ENCODE measurements around the gene COPG1. TPM values are rescaled to one million over a fixed set of nuclear protein-coding genes. Genes with fewer than 3 reads are reported as not detected.
A peak's percentile ranks its signal among the peaks of the same experiment; 100 is the strongest.

COPG1 gene
- total and polyA plus RNA-seq, 2 of the 4 experiments (the other 2 are of a cell fraction), result 203 to 446 TPM

GRCh38 chr3:129304146-129304961, 54.9 kb downstream of the COPG1 start:
- H2AFZ ChIP-seq (replicated peaks; ENCODE audit: low read length, poor library complexity), result no peak overlapping the region
- 30% methylated on average over 2 of the region's 3 CpGs; no CpG with 5 or more reads in 1 of the 2 experiments for WGBS, 2 experiments (ENCODE audit: extremely low coverage in 2 of 2, insufficient read length in 1 of 2)
- H3K4me2 ChIP-seq (ENCODE audit: low read depth, low read length), result no peak overlapping the region
- H4K8ac ChIP-seq (ENCODE audit: low read depth in 2 of 2, low read length in 2 of 2), result peak overlapping the region in 1 of 2 experiments; percentile 36; a peak in 1 of 4 replicates
- H4K5ac ChIP-seq (ENCODE audit: low read depth, low read length), result peak overlapping the region; percentile 26; the same call in 1 of the 2 replicates
- peak overlapping the region; percentile 56; the same call in 1 of the 2 replicates for H3K27ac ChIP-seq (ENCODE audit: insufficient read depth, low read length)
- H3K4me1 ChIP-seq (ENCODE audit: control insufficient read depth, insufficient read depth, low read length), result peaks cover 12% of the 10 kb centered on the region
- in situ Hi-C loops (cut with MboI; ENCODE audit: low sequenced_read_pairs) (no loop called here), dilution Hi-C loops (cut with HindIII; ENCODE audit: low sequenced_read_pairs, unreplicated experiment) (no loop called here), intact Hi-C loops (cut with micrococcal nuclease) (no loop called here)
- H3K56ac ChIP-seq (ENCODE audit: extremely low read depth, insufficient read depth, low read length), result no peak overlapping the region
- H2AK5ac ChIP-seq (ENCODE audit: low read depth, low read length), result peak overlapping the region; percentile 3; the same call in 1 of the 2 replicates
- no peaks in the 10 kb centered on the region for H3K79me1 ChIP-seq (ENCODE audit: low read depth in 1 of 2, low read length in 2 of 2)
- H3K4ac ChIP-seq (ENCODE audit: low read depth, low read length), result peak overlapping the region; percentile 14; the same call in 1 of the 2 replicates
- no peak overlapping the region for H3K4me3 ChIP-seq (ENCODE audit: insufficient read depth, low read depth, low read length)
- H3K18ac ChIP-seq (ENCODE audit: low read depth, low read length), result peak overlapping the region; percentile 34
- no peaks in the 10 kb centered on the region; the same call in 1 of the 2 replicates for H4K20me1 ChIP-seq (ENCODE audit: insufficient read depth, low read length)
- peak overlapping the region; percentile 68 for H2BK5ac ChIP-seq (ENCODE audit: low read depth, low read length, poor library complexity, severe bottlenecking)
- peak overlapping the region; percentile 49 for H2AK9ac ChIP-seq (replicated peaks; ENCODE audit: low read depth, low read length, poor library complexity)
- TF ChIP-seq MAFK (IDR thresholded peaks at IDR 0.05; ENCODE audit: low read depth, low read length) (no peak), RFX5 (IDR thresholded peaks at IDR 0.05; ENCODE audit: low read depth, low read length) (no peak), BHLHE40 (IDR thresholded peaks at IDR 0.05; ENCODE audit: low read depth, low read length) (no peak; the same call in 1 of the 2 replicates), CHD1 (IDR thresholded peaks at IDR 0.05; ENCODE audit: low read depth, low read length) (no peak), MAZ (IDR thresholded peaks at IDR 0.05; ENCODE audit: borderline replicate concordance, low read depth, low read length) (no peak), MXI1 (IDR thresholded peaks at IDR 0.05; ENCODE audit: borderline replicate concordance, low read depth, low read length) (no peak)
- no peaks in the 10 kb centered on the region for H3K27me3 ChIP-seq (ENCODE audit: control insufficient read depth, insufficient read depth, low read length)
- ATAC-seq (ENCODE audit: low read depth), result peak; percentile 76
- H2BK20ac ChIP-seq (ENCODE audit: low read depth, low read length), result peak overlapping the region; percentile 23; the same call in 1 of the 2 replicates
- peaks cover 11% of the 10 kb centered on the region for H3K9me1 ChIP-seq (ENCODE audit: insufficient read depth, low read length)
- 0 out of 2 replicates have a peak overlapping the region, but pooled peaks have one; percentile 33 for H3K14ac ChIP-seq (replicated peaks; ENCODE audit: low read depth, low read length)
- DNase-seq, result peak; percentile 44
- no TSS peak for BruUV-seq (replicated peaks)
- no peak overlapping the region for H2BK120ac ChIP-seq (ENCODE audit: low read depth, low read length)
- H3K23ac ChIP-seq (ENCODE audit: low read depth, low read length), result peak overlapping the region; percentile 29; the same call in 1 of the 2 replicates
- CTCF ChIA-PET, result interaction anchor here (1.1 kb wide), 1 partner anchor 12 kb away, joined by 3 read pairs; a partner anchor contains a TSS
- POLR2A ChIA-PET (ENCODE audit: unreplicated experiment), result interaction anchor here (0.6 kb wide), 1 partner anchor 8 kb away, joined by 5 read pairs; no protein-coding TSS in a partner anchor
- H4K91ac ChIP-seq (ENCODE audit: insufficient read depth, low read depth, low read length), result peak overlapping the region; percentile 29; the same call in 1 of the 2 replicates
- H2BK15ac ChIP-seq (ENCODE audit: low read depth, low read length), result 0 out of 3 replicates have a peak overlapping the region, but pooled peaks have one; percentile 27
- H3K36me3 ChIP-seq (ENCODE audit: control insufficient read depth, insufficient read depth, low read length), result peaks cover 8% of the 10 kb centered on the region
- H3K9me3 ChIP-seq (ENCODE audit: control insufficient read depth, insufficient read depth, low read length), result no peaks in the 10 kb centered on the region
- peak overlapping the region; percentile 21; the same call in 1 of the 2 replicates for H3K9ac ChIP-seq (ENCODE audit: low read depth, low read length)

Data from IMR-90 (cell line).